ENCODE data around the gene ACTN1. TPM values are rescaled to one million over a fixed set of nuclear protein-coding genes. Genes with fewer than 3 reads are reported as not detected.
A peak's percentile ranks its signal among the peaks of the same experiment; 100 is the strongest.

The ACTN1 gene
- total RNA-seq, 4 donors from 2014 or later: 31.9 to 111 (median 76.1) TPM

- H3K4me3 ChIP-seq (ENCODE audit: low read depth, poor library complexity, severe bottlenecking): no peak overlapping the region
- intact Hi-C loops (cut with DNase I; ENCODE audit: low total_unique reads): no loop called here
- peak; percentile 76 to 92 for DNase-seq (ENCODE audit: low spot score in 2 of 2)
- TF ChIP-seq POLR2A (IDR thresholded peaks at IDR 0.05) (no peak), CTCF (IDR thresholded peaks at IDR 0.05) (no peak)
- 37 to 39% methylated on average over 5 of the region's 5 CpGs for WGBS, 2 donors
Measured at GRCh38 chr14:68941820-68942219, 37.3 kb downstream of the ACTN1 start.

- no peak overlapping the region for H3K4me3 ChIP-seq (ENCODE audit: low read depth, poor library complexity, severe bottlenecking)
- intact Hi-C loops (cut with DNase I; ENCODE audit: low total_unique reads): no loop called here
- DNase-seq (ENCODE audit: low spot score in 2 of 2): no peak
- WGBS, 2 donors: 86 to 90% methylated on average over 3 of the region's 3 CpGs
- TF ChIP-seq CTCF (IDR thresholded peaks at IDR 0.05) (no peak), POLR2A (IDR thresholded peaks at IDR 0.05) (no peak)
Measured at GRCh38 chr14:68940614-68941185, 38.4 kb downstream of the ACTN1 start.

- intact Hi-C loops (cut with DNase I; ENCODE audit: low total_unique reads): no loop called here
- DNase-seq (ENCODE audit: low spot score in 2 of 2): peak in 1 of 2 donors; percentile 90
- no peak for TF ChIP-seq POLR2A (IDR thresholded peaks at IDR 0.05)
- no peak for TF ChIP-seq CTCF (IDR thresholded peaks at IDR 0.05)
- 49 to 51% methylated on average over 9 of the region's 9 CpGs for WGBS, 2 donors
- no peak overlapping the region for H3K4me3 ChIP-seq (ENCODE audit: low read depth, poor library complexity, severe bottlenecking)
Measured at GRCh38 chr14:68939893-68940613, 39.0 kb downstream of the ACTN1 start.

GRCh38 chr14:68939181-68939892 is 39.8 kb downstream of the ACTN1 start:
- WGBS, 2 donors: 70 to 74% methylated on average over 11 of the region's 11 CpGs
- intact Hi-C loops (cut with DNase I; ENCODE audit: low total_unique reads): no loop called here
- DNase-seq (ENCODE audit: low spot score in 2 of 2): no peak

More at GRCh38 chr14:68939181-68939892, 39.8 kb downstream of the ACTN1 start:
- TF ChIP-seq CTCF (IDR thresholded peaks at IDR 0.05) (no peak), POLR2A (IDR thresholded peaks at IDR 0.05) (no peak)
- H3K4me3 ChIP-seq (ENCODE audit: low read depth, poor library complexity, severe bottlenecking): no peak overlapping the region

Measured in lower leg skin (tissue), 4 donors.